Hair follicular keratinocyte (primary cell): ENCODE data around the gene KLHDC3. TPM values are rescaled to one million over a fixed set of nuclear protein-coding genes. Genes with fewer than 3 reads are reported as not detected.

ENCODE experiments used
- total RNA-seq: library from RNA; depleted of rRNA; stranded (reverse); fragments of >200 nt; gene quantifications from 2 replicates; pipeline ENCODE4 v1.2.3, GENCODE V29; 2015

The KLHDC3 gene
- 61.0 and 76.7 TPM in 2 replicates for total RNA-seq

GRCh38 chr6:43013843-43014433 lies at the start of gene KLHDC3, which contains the start of gene MEA1:
Gene KLHDC3 (plus strand): TSS chr6:43014249. CDS start chr6:43017193, 2,944 bp downstream.
Gene MEA1 (minus strand): TSS chr6:43013946. CDS start chr6:43013813, 133 bp downstream.

GRCh38 chr6:42978839-42979522 lies 35.1 kb upstream of the KLHDC3 start, which contains the start of gene PEX6:
Gene PEX6 (minus strand): TSS chr6:42979181. CDS start chr6:42979150, 31 bp downstream.

GRCh38 chr6:42984001-42984923 lies 29.8 kb upstream of the KLHDC3 start, which contains the start of gene PPP2R5D:
Gene PPP2R5D (plus strand): TSS chr6:42984570. CDS start chr6:42984678, 108 bp downstream.

GRCh38 chr6:43021270-43022047 lies 7.4 kb downstream of the KLHDC3 start, which contains the start of gene RRP36:
Gene RRP36 (plus strand): TSS chr6:43021623. CDS start chr6:43021655, 32 bp downstream.

GRCh38 chr6:43053545-43054205 lies 39.6 kb downstream of the KLHDC3 start, which contains the start of gene CUL7:
Gene CUL7 (minus strand): TSS chr6:43053851. CDS start chr6:43052788, 1,063 bp downstream.

GRCh38 chr6:43059168-43060033 lies 45.4 kb downstream of the KLHDC3 start, which contains the start of the genes KLC4 and MRPL2:
Gene KLC4 (plus strand): TSS chr6:43059631. CDS start chr6:43061336, 1,705 bp downstream.
Gene MRPL2 (minus strand): TSS chr6:43059434. CDS start chr6:43059381, 53 bp downstream.

Other genes starting within 250 kb of the KLHDC3 start
- 2.1 and 4.4 TPM in 2 replicates for gene BICRAL, start 232.2 kb upstream of the KLHDC3 start, total RNA-seq
- 96.4 and 119 TPM in 2 replicates for gene RPL7L1, start 134.6 kb upstream of the KLHDC3 start, total RNA-seq
- not detected in 2 replicates for gene PTCRA, start 98.2 kb upstream of the KLHDC3 start, total RNA-seq
- 45.3 and 62.0 TPM in 2 replicates for gene CNPY3, start 84.8 kb upstream of the KLHDC3 start, total RNA-seq
- gene GNMT, start 53.5 kb upstream of the KLHDC3 start, total RNA-seq: not detected in 2 replicates
- gene PEX6, start 35.1 kb upstream of the KLHDC3 start, total RNA-seq: 28.0 and 37.4 TPM in 2 replicates
- gene PPP2R5D, start 29.7 kb upstream of the KLHDC3 start, total RNA-seq: 40.5 and 48.1 TPM in 2 replicates
- 76.3 and 99.3 TPM in 2 replicates for gene MEA1, start 303 bp upstream of the KLHDC3 start, total RNA-seq
- 74.8 and 102 TPM in 2 replicates for gene RRP36, start 7.4 kb downstream of the KLHDC3 start, total RNA-seq
- gene CUL7, start 39.6 kb downstream of the KLHDC3 start, total RNA-seq: 11.2 and 20.9 TPM in 2 replicates
- 42.7 and 67.2 TPM in 2 replicates for gene MRPL2, start 45.2 kb downstream of the KLHDC3 start, total RNA-seq
- gene KLC4, start 45.4 kb downstream of the KLHDC3 start, total RNA-seq: 11.6 and 14.6 TPM in 2 replicates
- gene PTK7, start 62.1 kb downstream of the KLHDC3 start, total RNA-seq: 118 and 123 TPM in 2 replicates
- 21.0 and 31.2 TPM in 2 replicates for gene SRF, start 157.0 kb downstream of the KLHDC3 start, total RNA-seq
- gene CUL9, start 167.9 kb downstream of the KLHDC3 start, total RNA-seq: 27.9 and 50.4 TPM in 2 replicates
- 222 and 226 TPM in 2 replicates for gene DNPH1, start 215.2 kb downstream of the KLHDC3 start, total RNA-seq
- gene TTBK1, start 229.2 kb downstream of the KLHDC3 start, total RNA-seq: 0.04 TPM in 1 of 2 replicates, not detected in the other